ENCODE results near the gene SEPTIN1. TPM values are rescaled to one million over a fixed set of nuclear protein-coding genes. Genes with fewer than 3 reads are reported as not detected.

Gene SEPTIN1
- total RNA-seq, 1 experiment from 2014 or later = 3.4 TPM

DNA sequence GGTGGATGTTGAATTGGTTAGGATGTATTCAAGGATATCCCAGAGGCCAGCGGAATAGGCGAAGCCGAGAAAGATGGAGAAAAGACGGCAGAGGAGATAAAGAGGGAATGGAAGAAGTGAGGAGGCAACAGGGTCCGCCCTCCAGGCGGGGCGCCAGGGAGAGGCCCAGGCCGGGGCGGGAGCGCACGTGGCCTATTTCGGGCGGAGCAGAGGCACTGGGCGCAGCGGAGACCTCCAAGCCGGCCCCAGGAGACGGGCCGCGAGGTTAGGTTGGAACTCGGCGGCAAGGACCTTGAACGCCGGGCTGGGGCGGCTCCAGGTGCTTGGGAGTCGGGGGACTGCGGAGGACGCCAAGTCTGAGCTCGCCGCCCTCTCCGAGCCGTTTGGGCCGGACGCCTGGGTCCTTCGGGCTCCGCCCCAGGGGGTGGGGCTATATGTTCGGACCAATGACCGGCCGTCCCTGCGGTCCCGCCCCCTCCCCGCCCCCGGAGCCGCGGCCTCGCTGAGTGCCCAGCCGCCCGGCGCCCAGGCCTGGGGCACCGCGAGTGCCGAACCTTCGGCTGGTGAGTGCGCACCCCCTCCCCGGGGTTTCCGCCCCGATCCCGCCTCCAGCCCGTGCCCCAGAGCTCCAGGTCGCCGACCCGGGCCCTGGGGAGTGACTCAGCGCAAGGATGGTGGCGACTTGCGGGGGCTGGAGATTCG lies 24.9 kb upstream of the SEPTIN1 start, which contains the start of gene ZNF771 (continued):
- TF ChIP-seq, protein P1, sequence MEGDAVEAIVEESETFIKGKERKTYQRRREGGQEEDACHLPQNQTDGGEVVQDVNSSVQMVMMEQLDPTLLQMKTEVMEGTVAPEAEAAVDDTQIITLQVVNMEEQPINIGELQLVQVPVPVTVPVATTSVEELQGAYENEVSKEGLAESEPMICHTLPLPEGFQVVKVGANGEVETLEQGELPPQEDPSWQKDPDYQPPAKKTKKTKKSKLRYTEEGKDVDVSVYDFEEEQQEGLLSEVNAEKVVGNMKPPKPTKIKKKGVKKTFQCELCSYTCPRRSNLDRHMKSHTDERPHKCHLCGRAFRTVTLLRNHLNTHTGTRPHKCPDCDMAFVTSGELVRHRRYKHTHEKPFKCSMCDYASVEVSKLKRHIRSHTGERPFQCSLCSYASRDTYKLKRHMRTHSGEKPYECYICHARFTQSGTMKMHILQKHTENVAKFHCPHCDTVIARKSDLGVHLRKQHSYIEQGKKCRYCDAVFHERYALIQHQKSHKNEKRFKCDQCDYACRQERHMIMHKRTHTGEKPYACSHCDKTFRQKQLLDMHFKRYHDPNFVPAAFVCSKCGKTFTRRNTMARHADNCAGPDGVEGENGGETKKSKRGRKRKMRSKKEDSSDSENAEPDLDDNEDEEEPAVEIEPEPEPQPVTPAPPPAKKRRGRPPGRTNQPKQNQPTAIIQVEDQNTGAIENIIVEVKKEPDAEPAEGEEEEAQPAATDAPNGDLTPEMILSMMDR (IDR thresholded peaks at IDR 0.05 in 2 of 3, conservative IDR thresholded peaks at IDR 0.05 in 1 of 3; ENCODE audit: borderline replicate concordance in 1 of 3, insufficient read depth in 1 of 3, low read depth in 2 of 3, low read length in 2 of 3) = no peak
- TF ChIP-seq SP1 (IDR thresholded peaks at IDR 0.05; ENCODE audit: low read depth) (peak; percentile 64), JUND (IDR thresholded peaks at IDR 0.05) (no peak), EZH2phosphoT487 (IDR thresholded peaks at IDR 0.05; ENCODE audit: borderline replicate concordance) (no peak), YY1 (IDR thresholded peaks at IDR 0.05; ENCODE audit: extremely low read depth, insufficient replicate concordance, low read depth, low read length) (peak; percentile 4), EZH2 (IDR thresholded peaks at IDR 0.05) (no peak), ZNF274 (IDR thresholded peaks at IDR 0.05; ENCODE audit: low read depth, low read length) (no peak), TCF7L2 (IDR thresholded peaks at IDR 0.05; ENCODE audit: borderline replicate concordance, extremely low read depth, insufficient read depth, insufficient read length) (no peak), SIN3A (IDR thresholded peaks at IDR 0.05; ENCODE audit: low read depth) (peak; percentile 86), SRF (IDR thresholded peaks at IDR 0.05; ENCODE audit: low read depth) (no peak), CEBPB (IDR thresholded peaks at IDR 0.05; ENCODE audit: low read depth) (no peak), RAD21 (IDR thresholded peaks at IDR 0.05; ENCODE audit: low read depth) (no peak), ZFX (IDR thresholded peaks at IDR 0.05) (peak; percentile 90), POLR2AphosphoS5 (IDR thresholded peaks at IDR 0.05; ENCODE audit: low read depth, low read length) (peak; percentile 89)
- TF ChIP-seq, protein P2, sequence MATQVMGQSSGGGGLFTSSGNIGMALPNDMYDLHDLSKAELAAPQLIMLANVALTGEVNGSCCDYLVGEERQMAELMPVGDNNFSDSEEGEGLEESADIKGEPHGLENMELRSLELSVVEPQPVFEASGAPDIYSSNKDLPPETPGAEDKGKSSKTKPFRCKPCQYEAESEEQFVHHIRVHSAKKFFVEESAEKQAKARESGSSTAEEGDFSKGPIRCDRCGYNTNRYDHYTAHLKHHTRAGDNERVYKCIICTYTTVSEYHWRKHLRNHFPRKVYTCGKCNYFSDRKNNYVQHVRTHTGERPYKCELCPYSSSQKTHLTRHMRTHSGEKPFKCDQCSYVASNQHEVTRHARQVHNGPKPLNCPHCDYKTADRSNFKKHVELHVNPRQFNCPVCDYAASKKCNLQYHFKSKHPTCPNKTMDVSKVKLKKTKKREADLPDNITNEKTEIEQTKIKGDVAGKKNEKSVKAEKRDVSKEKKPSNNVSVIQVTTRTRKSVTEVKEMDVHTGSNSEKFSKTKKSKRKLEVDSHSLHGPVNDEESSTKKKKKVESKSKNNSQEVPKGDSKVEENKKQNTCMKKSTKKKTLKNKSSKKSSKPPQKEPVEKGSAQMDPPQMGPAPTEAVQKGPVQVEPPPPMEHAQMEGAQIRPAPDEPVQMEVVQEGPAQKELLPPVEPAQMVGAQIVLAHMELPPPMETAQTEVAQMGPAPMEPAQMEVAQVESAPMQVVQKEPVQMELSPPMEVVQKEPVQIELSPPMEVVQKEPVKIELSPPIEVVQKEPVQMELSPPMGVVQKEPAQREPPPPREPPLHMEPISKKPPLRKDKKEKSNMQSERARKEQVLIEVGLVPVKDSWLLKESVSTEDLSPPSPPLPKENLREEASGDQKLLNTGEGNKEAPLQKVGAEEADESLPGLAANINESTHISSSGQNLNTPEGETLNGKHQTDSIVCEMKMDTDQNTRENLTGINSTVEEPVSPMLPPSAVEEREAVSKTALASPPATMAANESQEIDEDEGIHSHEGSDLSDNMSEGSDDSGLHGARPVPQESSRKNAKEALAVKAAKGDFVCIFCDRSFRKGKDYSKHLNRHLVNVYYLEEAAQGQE (IDR thresholded peaks at IDR 0.05; ENCODE audit: low read depth) = no peak

Data from HCT116 (cell line).